HG03095 (cell line): ENCODE results near the gene SCN1A.
"Not testable (repeated sequence)": the region's sequence is repeated elsewhere in the genome, so short reads cannot be mapped to it uniquely, and the experiment has no call there.

Source experiments
- ATAC-seq: cut with Tn5 transposase; IDR thresholded peaks from one replicate; pipeline ENCODE4 v1.9.1; 2021; ENCODE audit warnings: moderate library complexity; ENCODE audit not compliant: unreplicated experiment

Gene SCN1A

DNA sequence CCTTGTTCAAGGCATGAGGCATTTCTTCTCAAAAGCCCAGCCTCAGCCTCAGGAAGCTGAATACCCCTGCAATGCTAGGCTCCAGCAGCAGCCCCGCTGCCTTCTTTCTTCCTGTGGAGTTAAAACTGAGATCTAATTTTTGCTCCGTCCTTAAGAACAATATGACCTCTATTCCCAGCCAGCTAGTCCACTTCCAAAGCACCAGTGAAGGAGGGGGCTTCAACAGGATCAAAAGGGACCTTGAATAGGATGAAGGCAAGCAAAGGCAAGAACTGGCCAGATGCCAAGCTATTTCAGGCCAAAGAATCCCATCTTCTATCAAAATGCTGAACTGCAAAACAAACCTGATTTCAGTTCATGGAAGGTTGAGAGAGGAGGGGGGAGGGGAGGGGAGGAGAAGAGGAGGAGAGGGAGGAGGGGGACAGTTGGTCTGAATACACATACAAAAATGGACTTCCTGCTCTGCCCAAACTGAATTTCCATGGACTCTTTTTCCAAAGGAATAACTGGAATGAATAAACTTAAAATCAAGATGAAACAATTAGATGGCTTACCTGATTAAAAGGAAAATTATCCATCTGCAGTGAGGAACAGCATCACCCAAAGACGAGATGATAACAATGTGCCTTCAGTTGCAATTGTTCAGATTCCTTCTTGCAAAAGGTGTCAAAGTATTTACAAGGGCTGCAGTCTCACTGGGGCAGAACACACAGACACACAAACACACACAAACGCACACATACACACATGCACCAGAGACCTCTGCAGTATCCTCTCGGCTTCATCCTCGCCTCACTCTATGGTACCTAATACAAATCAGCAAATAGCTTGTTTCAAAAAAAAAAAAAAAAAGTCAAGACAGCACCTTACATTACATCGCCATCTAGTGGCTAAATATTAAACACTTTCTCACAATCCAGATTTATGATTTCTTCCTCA is at the start of gene SCN1A:
Gene SCN1A (minus strand): TSS at position 804 of the 939 bp plus-strand sequence. CDS start 54,399 bp downstream, outside the sequence.
- ATAC-seq, result no peak

DNA sequence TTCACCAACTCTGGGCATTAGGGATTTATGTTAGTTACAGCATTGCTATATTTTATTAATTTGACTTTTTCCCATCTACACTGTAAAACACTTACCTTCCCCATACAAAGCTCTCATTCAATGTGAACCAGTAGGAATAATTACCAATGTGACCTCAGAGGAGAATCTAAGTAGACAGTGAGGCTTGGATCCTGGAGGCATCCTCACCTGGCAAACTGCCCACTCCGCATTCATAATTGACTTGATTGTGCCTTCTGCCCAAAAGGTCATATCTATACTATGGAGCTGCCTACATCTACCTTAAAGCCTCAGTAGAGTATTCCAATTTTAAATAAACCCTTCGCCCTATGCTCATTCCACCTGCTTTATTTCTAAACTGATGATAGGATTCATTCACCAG is 45.4 kb upstream of the SCN1A start:
- no peak for ATAC-seq

DNA sequence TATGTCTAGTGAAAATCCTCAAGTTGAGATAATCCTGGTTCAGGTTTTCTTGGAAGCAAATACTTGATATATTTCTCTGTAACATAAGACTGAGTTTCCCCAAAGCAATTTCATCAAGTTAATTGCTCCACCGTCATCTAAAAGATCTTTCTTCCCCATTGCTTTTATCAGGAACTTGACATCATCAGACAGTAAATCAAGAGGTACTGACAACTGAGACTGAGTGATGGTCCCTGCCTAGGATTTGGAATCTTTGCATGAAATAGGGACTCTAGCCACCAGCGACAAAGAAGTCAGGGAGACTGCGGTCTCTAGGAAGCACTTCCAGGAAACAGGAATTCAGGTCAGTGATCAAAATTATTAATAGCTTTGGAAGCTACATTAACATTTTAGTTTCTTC is 43.4 kb upstream of the SCN1A start:
- no peak for ATAC-seq

DNA sequence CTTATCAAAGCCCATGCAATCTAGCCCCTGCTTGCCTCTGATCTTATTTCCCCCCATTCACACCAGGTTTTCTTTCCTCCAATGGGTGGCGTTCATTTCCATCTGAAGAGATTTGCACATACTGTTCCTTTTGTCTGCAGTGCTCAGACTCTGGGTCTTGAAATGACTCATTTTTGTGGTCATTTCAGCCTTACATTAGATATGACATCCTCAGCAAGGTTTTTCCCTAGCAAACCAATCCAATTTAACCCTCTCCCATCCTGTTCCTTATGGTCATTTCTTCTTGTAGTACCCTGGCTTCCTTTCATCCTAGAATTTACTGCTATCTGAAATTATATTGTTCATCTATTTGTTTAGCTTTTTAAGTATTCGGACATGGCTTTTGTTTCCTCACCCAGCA is 42.5 kb upstream of the SCN1A start:
- ATAC-seq, result peak; percentile 77

DNA sequence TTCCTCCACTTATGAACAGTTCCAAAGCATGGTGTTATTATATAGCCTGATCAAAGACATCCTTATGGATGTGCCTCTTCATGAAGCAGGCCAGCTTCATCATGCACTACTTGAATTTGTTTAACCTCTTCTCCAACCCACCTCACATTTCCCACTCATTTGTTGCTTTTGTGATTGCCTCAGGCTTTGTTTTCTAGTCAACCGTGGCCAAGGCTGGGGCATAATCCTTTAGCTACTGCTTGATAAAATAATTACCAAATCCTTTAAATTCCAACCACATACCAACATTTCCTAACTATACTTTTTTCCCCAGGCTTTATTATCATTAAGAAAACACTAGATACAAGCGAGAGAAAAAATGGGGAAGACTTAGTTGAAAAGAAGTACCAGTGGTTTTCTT is 39.6 kb upstream of the SCN1A start:
- no peak for ATAC-seq

DNA sequence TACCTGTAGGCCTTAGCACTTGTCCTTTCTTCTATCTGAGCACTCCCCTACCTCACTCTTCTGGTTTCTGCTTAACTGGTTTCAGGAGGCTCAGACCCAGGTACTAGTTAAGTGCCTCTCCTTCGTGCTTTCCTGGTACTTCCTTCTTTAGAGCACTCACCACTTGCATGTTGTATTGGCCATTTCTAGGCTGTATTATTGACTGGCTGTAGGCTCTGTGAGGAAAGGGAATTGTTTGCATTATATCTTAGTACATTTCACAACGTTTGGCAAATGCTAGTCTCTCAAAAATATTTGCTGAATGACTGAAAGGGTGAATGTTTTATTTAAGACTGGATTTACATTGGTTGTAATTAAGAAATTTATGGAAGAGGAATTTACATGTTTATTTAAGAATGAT is 36.0 kb upstream of the SCN1A start:
- no peak for ATAC-seq

DNA sequence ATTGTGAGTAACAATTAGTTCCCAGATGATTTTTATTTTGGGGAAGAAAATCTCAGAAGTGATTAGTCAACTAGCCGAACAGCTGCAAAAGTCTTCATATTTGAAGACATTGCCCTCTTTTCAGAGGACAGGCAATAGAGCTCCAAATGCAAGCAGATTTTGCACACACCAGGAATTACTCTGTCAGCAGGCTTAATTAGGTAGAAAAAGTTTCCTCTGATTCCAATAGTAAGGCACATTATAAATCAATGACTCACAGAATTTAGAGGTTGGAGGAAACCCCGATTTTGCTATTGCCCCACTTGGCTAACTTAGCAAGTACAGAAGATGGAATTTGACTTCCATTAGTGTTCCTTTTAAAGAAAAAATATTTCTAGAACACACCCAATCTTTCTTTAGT is 30.7 kb upstream of the SCN1A start:
- no peak for ATAC-seq

DNA sequence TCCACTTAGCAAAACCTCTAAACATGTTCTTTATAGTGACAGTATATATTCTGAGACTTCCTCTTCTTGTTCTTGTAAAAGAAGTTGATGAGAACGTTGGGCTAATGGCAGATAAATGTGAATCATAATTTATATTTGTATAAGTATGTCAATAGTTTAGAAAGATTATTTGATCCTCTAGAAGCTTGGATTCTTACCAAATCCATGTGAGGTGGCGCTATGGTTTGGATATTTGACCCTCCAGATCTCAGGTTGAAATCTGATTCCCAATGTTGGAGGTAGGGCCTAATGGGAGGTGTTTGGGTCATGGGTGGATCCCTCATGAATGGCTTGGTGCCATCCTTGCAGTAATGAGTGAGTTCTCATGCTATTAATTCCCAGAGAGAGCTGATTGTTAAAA is 29.8 kb upstream of the SCN1A start:
- ATAC-seq, result no peak

DNA sequence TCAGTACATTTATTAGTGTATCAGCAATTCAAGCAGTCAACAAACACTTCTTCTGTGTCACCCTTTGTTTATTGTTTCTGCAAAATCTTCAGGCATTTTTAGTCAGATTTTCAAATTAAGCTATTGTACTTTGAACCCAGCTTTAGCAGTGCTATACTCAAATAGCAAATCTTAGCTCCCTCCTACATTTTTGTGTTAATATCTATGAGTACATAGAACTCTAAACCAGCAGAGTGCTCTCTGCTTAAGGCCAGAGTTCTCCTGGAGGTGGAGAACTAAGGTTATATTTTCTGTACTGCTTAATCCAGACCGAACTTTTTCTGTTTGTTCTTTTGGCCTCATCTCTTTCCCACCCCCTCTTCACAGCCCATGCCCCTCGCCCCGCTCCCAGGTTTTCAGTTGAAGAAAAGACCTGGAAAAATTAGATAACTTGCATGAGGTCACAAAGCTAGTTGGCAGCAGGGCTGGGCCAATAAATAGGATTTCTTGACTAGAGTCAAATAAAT is 29.2 kb upstream of the SCN1A start:
- no peak for ATAC-seq

DNA sequence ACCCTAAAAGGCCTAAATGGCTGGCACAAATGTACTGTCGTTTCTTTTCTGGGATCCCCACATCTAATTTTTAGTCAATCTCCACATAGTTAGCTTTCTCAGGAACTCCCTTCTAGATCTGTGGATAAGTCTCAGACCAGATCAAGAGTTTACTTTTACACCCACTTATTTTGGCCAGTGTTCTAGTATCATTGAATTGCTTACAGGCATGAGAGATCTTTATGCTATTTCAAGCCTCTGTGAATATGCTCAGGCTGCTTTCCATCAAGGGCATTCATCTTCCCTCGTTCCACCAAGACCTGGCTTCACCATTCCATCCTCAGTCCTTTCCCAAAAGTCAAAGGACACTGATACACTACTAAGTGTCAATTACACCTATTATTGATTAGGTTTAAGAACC is 27.8 kb upstream of the SCN1A start:
- no peak for ATAC-seq

GRCh38 chr2:166154685-166155338 is 27.0 kb upstream of the SCN1A start:
- ATAC-seq, result no peak

DNA sequence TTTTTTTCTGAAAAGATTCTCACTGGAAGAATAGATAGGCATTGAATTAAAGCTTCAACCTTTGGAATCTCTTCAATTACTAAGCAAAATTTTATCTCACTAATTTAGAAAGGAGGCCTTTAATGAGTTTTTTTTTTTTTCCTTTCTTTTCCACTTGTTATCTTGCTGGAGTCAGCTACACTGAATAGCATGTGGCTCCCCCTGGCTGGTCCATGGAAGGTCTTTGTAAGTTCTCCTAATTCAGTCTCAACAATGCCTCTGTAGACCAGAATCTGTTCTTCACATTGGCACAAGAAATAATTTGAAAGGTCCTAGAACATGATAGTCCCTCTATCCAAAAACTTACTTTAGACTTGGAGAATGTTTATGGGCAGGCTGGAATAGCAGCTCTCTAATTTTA is 24.2 kb upstream of the SCN1A start:
- ATAC-seq, result no peak

- no peak for ATAC-seq
These were observed 20.9 kb upstream of the SCN1A start for GRCh38 chr2:166148500-166149400.

DNA sequence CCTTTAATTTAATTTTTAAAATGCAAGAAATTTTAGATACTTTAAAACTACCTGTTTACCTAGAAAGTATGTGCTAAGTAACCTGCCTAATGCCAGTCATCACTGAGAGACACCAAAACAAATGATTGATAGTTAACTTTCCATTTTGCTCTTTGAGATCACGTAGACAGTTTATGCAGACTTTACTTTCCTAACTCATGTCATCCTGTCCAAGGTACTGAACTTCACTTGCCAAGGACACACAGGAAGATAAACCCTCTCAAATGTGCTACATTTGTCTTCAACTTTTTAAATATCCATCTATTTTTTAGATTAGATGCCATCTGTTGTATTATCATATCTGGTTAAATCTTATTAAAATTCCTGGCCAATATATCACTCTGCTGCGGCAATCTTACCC is 20.1 kb upstream of the SCN1A start:
- ATAC-seq, result no peak

DNA sequence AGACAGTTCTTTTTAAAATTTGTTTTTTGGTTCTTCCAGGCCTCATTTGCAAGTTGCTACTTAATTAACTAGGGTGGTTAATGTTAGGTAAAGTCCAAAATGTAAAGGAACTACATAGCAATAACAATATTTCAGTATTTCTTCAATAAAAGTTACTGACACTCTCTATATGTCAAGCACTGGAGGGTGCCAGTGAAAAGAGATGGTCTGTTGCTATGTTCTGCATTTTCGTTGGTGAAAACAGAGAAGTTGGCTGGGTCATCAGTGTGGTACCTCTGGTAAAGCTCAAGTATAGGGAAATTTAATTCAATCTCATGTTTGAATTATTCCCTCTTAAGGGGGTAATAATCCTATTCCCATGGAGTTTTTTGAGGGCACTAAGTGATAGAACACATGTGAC is 16.3 kb upstream of the SCN1A start:
- no peak for ATAC-seq

GRCh38 chr2:166140932-166141331 is 13.1 kb upstream of the SCN1A start:
- ATAC-seq, result no peak

- ATAC-seq, result no peak
These were observed 12.7 kb upstream of the SCN1A start for GRCh38 chr2:166140475-166140874.

DNA sequence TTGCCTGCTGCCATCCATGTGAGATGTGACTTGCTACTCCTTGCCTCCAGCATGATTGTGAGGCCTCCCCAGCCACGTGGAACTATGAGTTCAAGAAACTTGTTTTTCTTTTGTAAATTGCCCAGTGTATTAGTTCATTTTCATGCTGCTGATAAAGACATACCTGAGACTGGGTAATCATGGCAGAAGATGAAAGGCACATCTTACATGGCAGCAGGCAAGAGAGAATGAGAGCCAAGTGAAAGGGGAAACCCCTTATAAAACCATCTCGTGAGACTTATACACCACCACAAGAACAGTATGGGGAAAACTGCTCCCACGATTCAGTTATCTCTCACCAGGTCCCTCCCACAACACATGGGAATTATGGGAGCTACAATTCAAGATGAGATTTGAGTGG is 11.7 kb upstream of the SCN1A start:
- not testable (repeated sequence) for ATAC-seq

GRCh38 chr2:166138667-166139066 is 10.8 kb upstream of the SCN1A start:
- ATAC-seq, result no peak

GRCh38 chr2:166138144-166138543 is 10.3 kb upstream of the SCN1A start:
- ATAC-seq, result no peak

- no peak for ATAC-seq
These were observed 9.5 kb upstream of the SCN1A start for GRCh38 chr2:166137331-166137730.
